Lower leg skin (tissue), 4 donors: ENCODE results near the gene HTR1D. TPM values are rescaled to one million over a fixed set of nuclear protein-coding genes. Genes with fewer than 3 reads are reported as not detected.

ENCODE experiments used
- DNase-seq, 2 donors: peaks; one replicate each; pipeline ENCODE4 v3.0.0-alpha.2; 2019; ENCODE audit warnings: low spot score in 2 of 2
- H3K4me3 ChIP-seq: fragments of 200-600 bp; sonication (generic); 2 replicates; pipeline ENCODE4 v1.5.1; 2017; ENCODE audit warnings: mild to moderate bottlenecking, low read depth; ENCODE audit not compliant: poor library complexity, severe bottlenecking
- CTCF ChIP-seq, 3 donors: fragments of 450-650 bp; IDR thresholded peaks; one replicate each; pipeline ENCODE4 v1.5.1; 2016; ENCODE audit warnings: antibody characterized with exemption in 3 of 3, mild to moderate bottlenecking in 3 of 3, moderate library complexity in 2 of 3
- POLR2A ChIP-seq, 2 donors: fragments of 450-650 bp; IDR thresholded peaks; one replicate each; pipeline ENCODE4 v1.6.1; 2016 to 2017; ENCODE audit warnings: antibody characterized with exemption in 2 of 2, mild to moderate bottlenecking in 1 of 2, moderate library complexity in 1 of 2
- WGBS, 2 donors: methylation state at CpG; one replicate each; pipeline ENCODE4 v1.1.5; 2018; 5-methylcytosine and 5-hydroxymethylcytosine counted together
- intact Hi-C: fragments of 100-400 bp; cut with DNase I; formaldehyde crosslinking; loops from one replicate; pipeline ENCODE4 v1.15.0; 2023; ENCODE audit warnings: low total_unique reads
- total RNA-seq, 4 donors: library from RNA; depleted of rRNA; stranded (reverse); fragments of >200 nt; gene quantifications; one replicate each; pipeline ENCODE4 v1.1.0, GENCODE V29; 2016

HTR1D gene
- total RNA-seq, 4 donors from 2014 or later: not detected

- DNase-seq: no peak
- WGBS, 2 donors: 57 to 72% methylated on average over 2 of the region's 2 CpGs
- intact Hi-C loops: no loop called here
- TF ChIP-seq POLR2A (IDR thresholded peaks at IDR 0.05): no peak
- TF ChIP-seq CTCF (IDR thresholded peaks at IDR 0.05): no peak
- no peak overlapping the region for H3K4me3 ChIP-seq
Measured at GRCh38 chr1:23150125-23150524, 67.2 kb downstream of the HTR1D start.

GRCh38 chr1:23149114-23149513 lies 68.2 kb downstream of the HTR1D start:
- 14 to 30% methylated on average over 1 of the region's 1 CpG for WGBS, 2 donors
- intact Hi-C loops: no loop called here
- no peak overlapping the region for H3K4me3 ChIP-seq
- no peak for DNase-seq
- TF ChIP-seq POLR2A (IDR thresholded peaks at IDR 0.05): no peak
- no peak for TF ChIP-seq CTCF (IDR thresholded peaks at IDR 0.05)

- DNase-seq: no peak
- H3K4me3 ChIP-seq: no peak overlapping the region
- WGBS, 2 donors: 54 to 57% methylated on average over 4 of the region's 4 CpGs
- no peak for TF ChIP-seq POLR2A (IDR thresholded peaks at IDR 0.05)
- intact Hi-C loops: no loop called here
Measured at GRCh38 chr1:23148084-23148483, 69.2 kb downstream of the HTR1D start.

Other genes with a start within 250 kb of the HTR1D start
- gene LACTBL1, start 244.6 kb downstream of the HTR1D start, total RNA-seq: not detected
- not detected for gene TEX46, start 201.7 kb downstream of the HTR1D start, total RNA-seq
- gene KDM1A, start 198.0 kb downstream of the HTR1D start, total RNA-seq: 10 to 100 TPM; 41.5 to 52.0 (median 46.6) TPM
- 10 to 100 TPM; 14.2 to 25.5 (median 19.3) TPM for gene LUZP1, start 48.6 kb downstream of the HTR1D start, total RNA-seq
- gene HNRNPR, start 126.8 kb upstream of the HTR1D start, total RNA-seq: 10 to 100 TPM; 37.7 to 61.1 (median 55.0) TPM
- 10 to 100 TPM; 19.1 to 41.6 (median 32.8) TPM for gene ZNF436, start 152.3 kb upstream of the HTR1D start, total RNA-seq
- gene TCEA3, start 207.2 kb upstream of the HTR1D start, total RNA-seq: 10 to 100 TPM; 39.5 to 49.1 (median 46.2) TPM